H1 (cell line): ENCODE data around the gene NKIRAS2. TPM values are rescaled to one million over a fixed set of nuclear protein-coding genes. Genes with fewer than 3 reads are reported as not detected.

ENCODE experiments used
- CTCF ChIA-PET: fragments of 300-600 bp; sonication (Branson Sonifier 250); formaldehyde crosslinking; loops from one replicate; lab custom pipeline; 2021; ENCODE audit not compliant: partially characterized antibody; lab: Charles Lee
- POLR2A ChIA-PET: fragments of 300-600 bp; sonication (Branson Sonifier 250); formaldehyde crosslinking; loops from one replicate; lab custom pipeline; 2021; ENCODE audit warnings: inconsistent platforms; ENCODE audit not compliant: partially characterized antibody; lab: Charles Lee
- DNase-seq, 2 experiments: peaks; one replicate each; pipeline versions ENCODE4 v3.0.0 to v3.0.0-alpha.2; 2010 to 2022; ENCODE audit warnings: low spot score in 2 of 2, low read depth in 1 of 2, mixed read lengths in 1 of 2
- FAIRE-seq: peaks from 2 replicates; lab custom pipeline; 2011; peaks lifted over from hg19 to GRCh38; lab: Jason Lieb, UNC
- H2AFZ ChIP-seq: 2 replicates; pipeline ENCODE4 v1.8.1; 2012; ENCODE audit warnings: low read length, inconsistent platforms
- H2AK5ac ChIP-seq: 2 replicates; pipeline ENCODE4 v1.6.1; 2013; ENCODE audit warnings: low read depth, low read length
- H2BK120ac ChIP-seq: replicated peaks from 2 replicates; pipeline ENCODE3; 2013; ENCODE audit warnings: low read depth, low read length, inconsistent platforms
- H2BK12ac ChIP-seq: 2 replicates; pipeline ENCODE4 v1.6.1; 2013; ENCODE audit warnings: low read depth, low read length
- H2BK15ac ChIP-seq: 2 replicates; pipeline ENCODE4 v1.6.1; 2013; ENCODE audit warnings: low read length
- H2BK20ac ChIP-seq: 2 replicates; pipeline ENCODE4 v1.6.1; 2013; ENCODE audit warnings: low read length
- H2BK5ac ChIP-seq: 2 replicates; pipeline ENCODE4 v1.6.1; 2013; ENCODE audit warnings: low read depth, low read length
- H3K14ac ChIP-seq: 2 replicates; pipeline ENCODE4 v1.6.1; 2013; ENCODE audit warnings: inconsistent platforms; ENCODE audit not compliant: insufficient read length
- H3K18ac ChIP-seq: 2 replicates; pipeline ENCODE4 v1.6.1; 2013; ENCODE audit warnings: low read length; ENCODE audit errors: extremely low read depth
- H3K23ac ChIP-seq: 2 replicates; pipeline ENCODE4 v1.6.1; 2013; ENCODE audit warnings: inconsistent platforms; ENCODE audit not compliant: insufficient read length
- H3K23me2 ChIP-seq: 2 replicates; pipeline ENCODE4 v1.6.1; 2013; ENCODE audit warnings: low read depth, low read length
- H3K27ac ChIP-seq: 2 replicates; pipeline ENCODE4 v1.6.1; 2011; ENCODE audit warnings: low read depth, low read length, inconsistent platforms
- H3K27me3 ChIP-seq, 4 experiments: replicated peaks in 1 of 4; 1 replicate in 1 of 4; 2 replicates in 3 of 4; pipeline versions ENCODE4 v1.6.1 to v1.8.1; 2011 to 2013; ENCODE audit warnings: low read length in 3 of 4, mild to moderate bottlenecking in 3 of 4, inconsistent platforms in 2 of 4, mixed read lengths in 2 of 4, moderate library complexity in 1 of 4; ENCODE audit not compliant: control insufficient read depth in 3 of 4, insufficient read depth in 3 of 4; ENCODE audit errors: extremely low read depth in 1 of 4
- H3K36me3 ChIP-seq, 4 experiments: 2 replicates each; pipeline versions ENCODE4 v1.6.1 to v1.8.1; 2011 to 2013; ENCODE audit warnings: mild to moderate bottlenecking in 4 of 4, low read length in 3 of 4, moderate library complexity in 2 of 4, control low read depth in 1 of 4, inconsistent platforms in 1 of 4; ENCODE audit not compliant: insufficient read depth in 4 of 4, control insufficient read depth in 2 of 4
- H3K4ac ChIP-seq: replicated peaks from 2 replicates; pipeline ENCODE3; 2013; ENCODE audit warnings: low read length, low read depth, mixed read lengths, inconsistent platforms; ENCODE audit not compliant: insufficient read length
- H3K4me1 ChIP-seq, 4 experiments: replicated peaks in 1 of 4; 1 replicate in 1 of 4; 2 replicates in 3 of 4; pipeline versions ENCODE4 v1.6.1 to v1.8.1; 2011 to 2013; ENCODE audit warnings: low read length in 3 of 4, inconsistent platforms in 2 of 4, mixed read lengths in 1 of 4; ENCODE audit not compliant: insufficient read depth in 4 of 4, control insufficient read depth in 3 of 4
- H3K4me2 ChIP-seq, 2 experiments: 2 replicates each; pipeline versions ENCODE4 v1.6.1 to v1.8.1; 2011 to 2013; ENCODE audit warnings: low read depth in 2 of 2, low read length in 2 of 2, control low read depth in 1 of 2, inconsistent platforms in 1 of 2, mild to moderate bottlenecking in 1 of 2; ENCODE audit not compliant: insufficient read depth in 1 of 2
- H3K4me3 ChIP-seq, 4 experiments: fragments of 200-600, 300-600 bp in 1 of 4; sonication (generic), shearing (Covaris generic), sonication (Bioruptor Twin) in 1 of 4; 2 replicates each; pipeline versions ENCODE4 v1.5.1 to v1.8.1; 2011 to 2016; ENCODE audit warnings: low read length in 4 of 4, low read depth in 3 of 4, control low read depth in 2 of 4, inconsistent platforms in 2 of 4, mild to moderate bottlenecking in 2 of 4, mixed read lengths in 1 of 4, moderate library complexity in 1 of 4; ENCODE audit not compliant: insufficient read depth in 2 of 4; ENCODE audit errors: extremely low read depth in 1 of 4
- H3K56ac ChIP-seq: replicated peaks from 2 replicates; pipeline ENCODE3; 2013; ENCODE audit warnings: low read depth, mild to moderate bottlenecking, mixed read lengths, low read length, inconsistent platforms; ENCODE audit not compliant: insufficient read length
- H3K79me1 ChIP-seq: 2 replicates; pipeline ENCODE4 v1.6.1; 2013; ENCODE audit warnings: low read depth, low read length, control low read depth
- H3K79me2 ChIP-seq, 2 experiments: 2 replicates each; pipeline versions ENCODE4 v1.6.1 to v1.8.1; 2012 to 2013; ENCODE audit warnings: low read length in 2 of 2, mild to moderate bottlenecking in 2 of 2, inconsistent platforms in 1 of 2; ENCODE audit not compliant: insufficient read depth in 2 of 2, control insufficient read depth in 1 of 2
- H3K9ac ChIP-seq, 4 experiments: replicated peaks in 1 of 4; 1 replicate in 1 of 4; 2 replicates in 3 of 4; pipeline versions ENCODE4 v1.6.1 to v1.8.1; 2011 to 2013; ENCODE audit warnings: low read depth in 3 of 4, low read length in 3 of 4, control low read depth in 2 of 4, mild to moderate bottlenecking in 2 of 4, moderate library complexity in 2 of 4, inconsistent platforms in 1 of 4; ENCODE audit errors: extremely low read depth in 1 of 4
- H3K9me3 ChIP-seq, 2 experiments: 2 replicates each; pipeline versions ENCODE4 v1.6.1 to v1.8.1; 2012 to 2013; ENCODE audit warnings: mild to moderate bottlenecking in 2 of 2, moderate library complexity in 2 of 2, control low read depth in 1 of 2, inconsistent platforms in 1 of 2, low read depth in 1 of 2, low read length in 1 of 2, mixed read lengths in 1 of 2; ENCODE audit not compliant: insufficient read depth in 2 of 2
- H4K20me1 ChIP-seq, 2 experiments: replicated peaks in 1 of 2; 2 replicates each; pipeline versions ENCODE3 to v1.8.1; 2011 to 2013; ENCODE audit warnings: inconsistent platforms in 2 of 2, low read length in 2 of 2, mild to moderate bottlenecking in 1 of 2; ENCODE audit not compliant: insufficient read depth in 2 of 2, control insufficient read depth in 1 of 2
- H4K5ac ChIP-seq: 2 replicates; pipeline ENCODE4 v1.6.1; 2013; ENCODE audit warnings: low read length, low read depth, mixed read lengths, inconsistent platforms; ENCODE audit not compliant: insufficient read length
- H4K8ac ChIP-seq: 2 replicates; pipeline ENCODE4 v1.8.0; 2013; ENCODE audit warnings: mild to moderate bottlenecking, moderate library complexity, low read length, inconsistent platforms; ENCODE audit not compliant: insufficient read depth; ENCODE audit errors: extremely low read depth
- H4K91ac ChIP-seq: replicated peaks from 2 replicates; pipeline ENCODE3; 2013; ENCODE audit warnings: low read length, mixed read lengths, inconsistent platforms; ENCODE audit not compliant: insufficient read length
- BRCA1 ChIP-seq: IDR thresholded peaks from 2 replicates; pipeline ENCODE4 v1.6.1; 2012; ENCODE audit warnings: low read depth, low read length, improper control_type of control experiment
- CEBPB ChIP-seq: IDR thresholded peaks from 2 replicates; pipeline ENCODE4 v1.6.1; 2012; ENCODE audit warnings: low read depth, low read length
- GTF2F1 ChIP-seq: IDR thresholded peaks from 2 replicates; pipeline ENCODE4 v1.6.1; 2012; ENCODE audit warnings: low read depth, low read length, improper control_type of control experiment, borderline replicate concordance
- JUND ChIP-seq: IDR thresholded peaks from 2 replicates; pipeline ENCODE4 v1.6.1; 2011; ENCODE audit warnings: mild to moderate bottlenecking, improper control_type of control experiment, low read length
- POLR2AphosphoS5 ChIP-seq: IDR thresholded peaks from 2 replicates; pipeline ENCODE4 v1.6.1; 2011; ENCODE audit warnings: low read depth, low read length
- POU5F1 ChIP-seq: IDR thresholded peaks from 2 replicates; pipeline ENCODE4 v1.6.1; 2011; ENCODE audit warnings: low read depth, mild to moderate bottlenecking, low read length, moderate library complexity
- WGBS, 2 experiments: shearing (Covaris generic) in 1 of 2; methylation state at CpG; one replicate each; pipeline versions ENCODE4 v1.1.6 to v1.1.7; 2013 to 2015; ENCODE audit warnings: low lambda C conversion rate in 2 of 2, mixed read lengths in 2 of 2, inconsistent platforms in 1 of 2, low coverage in 1 of 2, missing lambda C conversion rate in 1 of 2; ENCODE audit not compliant: insufficient replicate concordance in 2 of 2, insufficient coverage in 1 of 2, insufficient read length in 1 of 2; ENCODE audit errors: extremely low coverage in 1 of 2, missing lambda C conversion rate in 1 of 2; 5-methylcytosine and 5-hydroxymethylcytosine counted together
- polyA plus RNA-seq, 7 experiments: library from polyadenylated mRNA; depleted of rRNA in 3 of 7; stranded (reverse) in 5 of 7; unstranded in 2 of 7; fragments of >200 nt in 5 of 7; fragments of 200-250 nt in 2 of 7; gene quantifications; 1 replicate in 5 of 7; 2 replicates in 1 of 7; 4 replicates in 1 of 7; pipeline versions ENCODE4 v1.2.1 to v1.2.3, GENCODE V29; 2011 to 2013; ENCODE audit warnings: missing spikeins in 2 of 7, mixed read lengths in 2 of 7
- total RNA-seq: library from RNA; stranded (reverse); fragmentation: NEBNext Ultra II Directional; extraction: Animal tissue kit (Norgen Biotek cat#: 25700); gene quantifications from 2 replicates; pipeline ENCODE4 v1.2.1, GENCODE V29; 2021
- TF ChIP-seq, protein P1 (sequence below): IDR thresholded peaks from 2 replicates; pipeline ENCODE4 v1.6.1; 2011; ENCODE audit warnings: low read length, improper control_type of control experiment
- TF ChIP-seq, protein P2 (sequence below): IDR thresholded peaks from 2 replicates; pipeline ENCODE4 v1.6.1; 2012; ENCODE audit warnings: inconsistent platforms

Gene NKIRAS2
- total and polyA plus RNA-seq, 2 of the 8 experiments (the other 6 are each of a cell fraction or from before 2014, with no cell fraction given): 34.5 to 51.1 TPM

DNA sequence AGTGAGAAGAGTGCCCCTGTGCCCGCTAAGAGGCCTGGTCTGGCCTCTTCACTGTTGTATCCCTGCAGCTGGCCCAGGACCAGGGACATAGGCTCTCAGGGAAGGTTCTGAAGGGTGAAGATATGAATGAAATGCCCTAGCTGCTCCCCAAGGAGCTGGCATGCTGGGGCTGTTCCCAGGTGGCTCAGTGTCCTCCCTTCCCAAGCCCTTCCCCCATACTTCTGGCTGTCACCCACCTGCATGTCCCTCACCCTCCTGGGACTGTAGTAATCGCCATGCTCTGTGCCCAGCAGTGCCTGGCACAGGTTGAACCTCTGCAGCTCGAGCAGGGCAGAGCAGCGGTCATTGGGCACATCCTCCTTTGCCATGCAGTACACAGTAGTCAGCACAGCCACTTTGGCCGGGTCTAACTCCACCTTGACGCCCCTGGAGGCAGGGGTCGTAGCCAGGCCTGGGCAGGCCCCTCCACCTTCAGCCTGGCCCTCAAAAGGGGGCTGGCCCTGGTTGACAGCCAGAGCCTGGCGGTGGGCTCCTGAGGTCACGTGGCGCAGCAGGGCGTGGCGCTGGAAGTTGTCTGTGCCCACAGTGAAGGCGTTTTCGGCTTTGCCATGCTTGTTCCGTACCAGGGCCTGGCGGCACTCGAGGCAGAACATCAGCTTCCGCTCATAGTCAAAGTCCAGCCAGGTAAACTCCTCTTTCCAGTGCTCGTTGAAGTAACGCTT lies 22.9 kb downstream of the NKIRAS2 start:
- no peak overlapping the region for H2BK5ac ChIP-seq
- FAIRE-seq: no peak
- H2BK20ac ChIP-seq: no peak overlapping the region
- H2BK120ac ChIP-seq: no peak overlapping the region
- H3K79me1 ChIP-seq: no peaks in the 10 kb centered on the region
- H3K4me3 ChIP-seq: no peak overlapping the region
- no peak overlapping the region for H3K56ac ChIP-seq
- TF ChIP-seq, protein P1, sequence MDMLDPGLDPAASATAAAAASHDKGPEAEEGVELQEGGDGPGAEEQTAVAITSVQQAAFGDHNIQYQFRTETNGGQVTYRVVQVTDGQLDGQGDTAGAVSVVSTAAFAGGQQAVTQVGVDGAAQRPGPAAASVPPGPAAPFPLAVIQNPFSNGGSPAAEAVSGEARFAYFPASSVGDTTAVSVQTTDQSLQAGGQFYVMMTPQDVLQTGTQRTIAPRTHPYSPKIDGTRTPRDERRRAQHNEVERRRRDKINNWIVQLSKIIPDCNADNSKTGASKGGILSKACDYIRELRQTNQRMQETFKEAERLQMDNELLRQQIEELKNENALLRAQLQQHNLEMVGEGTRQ: no peak
- no peak for TF ChIP-seq BRCA1
- no peak for TF ChIP-seq CEBPB
- TF ChIP-seq POU5F1: no peak
- no peak for TF ChIP-seq GTF2F1
- TF ChIP-seq, protein P2, sequence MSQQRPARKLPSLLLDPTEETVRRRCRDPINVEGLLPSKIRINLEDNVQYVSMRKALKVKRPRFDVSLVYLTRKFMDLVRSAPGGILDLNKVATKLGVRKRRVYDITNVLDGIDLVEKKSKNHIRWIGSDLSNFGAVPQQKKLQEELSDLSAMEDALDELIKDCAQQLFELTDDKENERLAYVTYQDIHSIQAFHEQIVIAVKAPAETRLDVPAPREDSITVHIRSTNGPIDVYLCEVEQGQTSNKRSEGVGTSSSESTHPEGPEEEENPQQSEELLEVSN: no peak
- no peak for TF ChIP-seq POLR2AphosphoS5
- TF ChIP-seq JUND: no peak
- H2AK5ac ChIP-seq: no peak overlapping the region
- H3K9me3 ChIP-seq: no peaks in the 10 kb centered on the region
- DNase-seq: no peak
- H3K23ac ChIP-seq: no peak overlapping the region
- no peak overlapping the region for H3K27ac ChIP-seq
- H3K14ac ChIP-seq: no peak overlapping the region
- no peaks in the 10 kb centered on the region for H3K27me3 ChIP-seq
- no peak overlapping the region for H3K4ac ChIP-seq
- no peaks in the 10 kb centered on the region for H3K36me3 ChIP-seq
- no peaks in the 10 kb centered on the region for H3K79me2 ChIP-seq
- ChIA-PET CTCF (interaction anchor here (0.6 to 38.8 kb wide), 7 partner anchors 12 to 1406 kb away, joined by 3 to 1084 read pairs (median 6); partner anchors contain the start of genes DHX58, HSPB9, KAT2A and ZNF385C), POLR2A (interaction anchor here (0.6 kb wide), 1 partner anchor 387 kb away, joined by 3 read pairs; no protein-coding TSS in a partner anchor)
- H2AFZ ChIP-seq: no peak overlapping the region
- H3K9ac ChIP-seq: no peak overlapping the region
- H4K5ac ChIP-seq: no peak overlapping the region
- no peaks in the 10 kb centered on the region for H4K20me1 ChIP-seq
- no peak overlapping the region for H2BK15ac ChIP-seq
- peaks cover 0 to 3% (median 1%) of the 10 kb centered on the region in 4 experiments; a peak in 2 of 7 replicates for H3K4me1 ChIP-seq
- H3K4me2 ChIP-seq: no peak overlapping the region
- no peak overlapping the region; the same call in 1 of the 2 replicates for H4K8ac ChIP-seq
- no peak overlapping the region for H4K91ac ChIP-seq
- no peak overlapping the region for H2BK12ac ChIP-seq
- H3K18ac ChIP-seq: no peak overlapping the region
- no peaks in the 10 kb centered on the region for H3K23me2 ChIP-seq
- 89% methylated on average over 19 of the region's 20 CpGs; no CpG with 5 or more reads in 1 of the 2 experiments for WGBS, 2 experiments
